Heart left ventricle (tissue), 13 donors: ENCODE data around the gene UBAP2.

Source experiments
- CTCF ChIP-seq, 12 donors: fragments of 200-600 bp; sonication (generic) in 4 of 12; IDR thresholded peaks; one replicate each; pipeline versions ENCODE4 v1.5.0 to v1.8.0; 2018 to 2022; ENCODE audit warnings: antibody characterized with exemption in 12 of 12, mild to moderate bottlenecking in 5 of 12
- POLR2A ChIP-seq, 2 donors: fragments of 450-650 bp; IDR thresholded peaks; one replicate each; pipeline ENCODE4 v1.6.1; 2017; ENCODE audit warnings: antibody characterized with exemption in 2 of 2, mild to moderate bottlenecking in 2 of 2, moderate library complexity in 2 of 2
- donor health status: ischemic (EF 13 %, LVEDD 7.1; RV severe dilation, severe dysfunction).
- donor health status: DM: no; HTN: yes; CAD: no.
- donor health status: DM: no; HTN: no; CAD: no.
- donor health status: ischemic (EF 25% LVEDD 6.9; RV normal size, moderate dysfunction).
- donor health status: ischemic (EF 25% LVEDD 5.7; RV mildly dilated, moderate dysfunction).
- donor health status: ischemic (EF 35%, LVEDD 5.7; RV mildly dilated, moderate dysfunction).
- donor health status: nonischemic (EF 11% LVEDD 7.7; RV severe dilation, severe dysfunction).
- donor health status: DM: yes; HTN: yes; CAD: no.
- donor health status: PGD.
- donor health status: ischemic (EF 29% LVEDD 5.4; RV normal size, mild dysfunction).
- donor health status: nonischemic (EF 23%, LVEDD 6.1; RV moderate dilation, normal function).

DNA sequence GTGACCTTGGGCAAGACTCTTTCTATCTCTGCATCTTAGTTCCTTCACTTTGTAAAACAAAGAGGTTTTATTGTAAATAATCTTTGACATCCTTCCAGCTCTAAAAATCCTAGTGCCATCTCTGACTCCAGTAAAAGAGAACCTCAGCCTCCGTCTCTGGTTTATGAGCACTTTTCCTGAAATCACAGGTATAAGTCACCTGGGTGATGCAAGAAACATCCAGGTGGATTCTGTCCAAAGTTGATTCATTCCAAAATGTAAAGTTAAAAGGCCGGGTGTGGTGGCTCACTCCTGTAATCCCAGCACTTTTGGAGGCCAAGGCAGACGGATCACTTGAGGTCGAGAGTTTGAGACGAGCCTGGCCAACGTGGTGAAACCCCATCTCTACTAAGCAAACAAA, 21.1 kb upstream of the UBAP2 start:
- TF ChIP-seq CTCF (IDR thresholded peaks at IDR 0.05), result no peak
- TF ChIP-seq POLR2A (IDR thresholded peaks at IDR 0.05), result no peak
